H1 (cell line): ENCODE results near the gene RYR3. TPM values are rescaled to one million over a fixed set of nuclear protein-coding genes. Genes with fewer than 3 reads are reported as not detected.

Experiments used
- CTCF ChIA-PET: fragments of 300-600 bp; sonication (Branson Sonifier 250); formaldehyde crosslinking; loops from one replicate; lab custom pipeline; 2021; ENCODE audit not compliant: partially characterized antibody; lab: Charles Lee
- POLR2A ChIA-PET: fragments of 300-600 bp; sonication (Branson Sonifier 250); formaldehyde crosslinking; loops from one replicate; lab custom pipeline; 2021; ENCODE audit warnings: inconsistent platforms; ENCODE audit not compliant: partially characterized antibody; lab: Charles Lee
- DNase-seq, 2 experiments: peaks; one replicate each; pipeline versions ENCODE4 v3.0.0 to v3.0.0-alpha.2; 2010 to 2022; ENCODE audit warnings: low spot score in 2 of 2, low read depth in 1 of 2, mixed read lengths in 1 of 2
- FAIRE-seq: peaks from 2 replicates; lab custom pipeline; 2011; peaks lifted over from hg19 to GRCh38; lab: Jason Lieb, UNC
- H2AFZ ChIP-seq: 2 replicates; pipeline ENCODE4 v1.8.1; 2012; ENCODE audit warnings: low read length, inconsistent platforms
- H2AK5ac ChIP-seq: 2 replicates; pipeline ENCODE4 v1.6.1; 2013; ENCODE audit warnings: low read depth, low read length
- H2BK120ac ChIP-seq: replicated peaks from 2 replicates; pipeline ENCODE3; 2013; ENCODE audit warnings: low read depth, low read length, inconsistent platforms
- H2BK12ac ChIP-seq: 2 replicates; pipeline ENCODE4 v1.6.1; 2013; ENCODE audit warnings: low read depth, low read length
- H2BK15ac ChIP-seq: 2 replicates; pipeline ENCODE4 v1.6.1; 2013; ENCODE audit warnings: low read length
- H2BK20ac ChIP-seq: 2 replicates; pipeline ENCODE4 v1.6.1; 2013; ENCODE audit warnings: low read length
- H2BK5ac ChIP-seq: 2 replicates; pipeline ENCODE4 v1.6.1; 2013; ENCODE audit warnings: low read depth, low read length
- H3K14ac ChIP-seq: 2 replicates; pipeline ENCODE4 v1.6.1; 2013; ENCODE audit warnings: inconsistent platforms; ENCODE audit not compliant: insufficient read length
- H3K18ac ChIP-seq: 2 replicates; pipeline ENCODE4 v1.6.1; 2013; ENCODE audit warnings: low read length; ENCODE audit errors: extremely low read depth
- H3K23ac ChIP-seq: 2 replicates; pipeline ENCODE4 v1.6.1; 2013; ENCODE audit warnings: inconsistent platforms; ENCODE audit not compliant: insufficient read length
- H3K23me2 ChIP-seq: 2 replicates; pipeline ENCODE4 v1.6.1; 2013; ENCODE audit warnings: low read depth, low read length
- H3K27ac ChIP-seq: 2 replicates; pipeline ENCODE4 v1.6.1; 2011; ENCODE audit warnings: low read depth, low read length, inconsistent platforms
- H3K27me3 ChIP-seq, 4 experiments: replicated peaks in 1 of 4; 1 replicate in 1 of 4; 2 replicates in 3 of 4; pipeline versions ENCODE4 v1.6.1 to v1.8.1; 2011 to 2013; ENCODE audit warnings: low read length in 3 of 4, mild to moderate bottlenecking in 3 of 4, inconsistent platforms in 2 of 4, mixed read lengths in 2 of 4, moderate library complexity in 1 of 4; ENCODE audit not compliant: control insufficient read depth in 3 of 4, insufficient read depth in 3 of 4; ENCODE audit errors: extremely low read depth in 1 of 4
- H3K36me3 ChIP-seq, 4 experiments: 2 replicates each; pipeline versions ENCODE4 v1.6.1 to v1.8.1; 2011 to 2013; ENCODE audit warnings: mild to moderate bottlenecking in 4 of 4, low read length in 3 of 4, moderate library complexity in 2 of 4, control low read depth in 1 of 4, inconsistent platforms in 1 of 4; ENCODE audit not compliant: insufficient read depth in 4 of 4, control insufficient read depth in 2 of 4
- H3K4ac ChIP-seq: replicated peaks from 2 replicates; pipeline ENCODE3; 2013; ENCODE audit warnings: low read length, low read depth, mixed read lengths, inconsistent platforms; ENCODE audit not compliant: insufficient read length
- H3K4me1 ChIP-seq, 4 experiments: replicated peaks in 1 of 4; 1 replicate in 1 of 4; 2 replicates in 3 of 4; pipeline versions ENCODE4 v1.6.1 to v1.8.1; 2011 to 2013; ENCODE audit warnings: low read length in 3 of 4, inconsistent platforms in 2 of 4, mixed read lengths in 1 of 4; ENCODE audit not compliant: insufficient read depth in 4 of 4, control insufficient read depth in 3 of 4
- H3K4me2 ChIP-seq, 2 experiments: 2 replicates each; pipeline versions ENCODE4 v1.6.1 to v1.8.1; 2011 to 2013; ENCODE audit warnings: low read depth in 2 of 2, low read length in 2 of 2, control low read depth in 1 of 2, inconsistent platforms in 1 of 2, mild to moderate bottlenecking in 1 of 2; ENCODE audit not compliant: insufficient read depth in 1 of 2
- H3K4me3 ChIP-seq, 4 experiments: fragments of 200-600, 300-600 bp in 1 of 4; sonication (generic), shearing (Covaris generic), sonication (Bioruptor Twin) in 1 of 4; 2 replicates each; pipeline versions ENCODE4 v1.5.1 to v1.8.1; 2011 to 2016; ENCODE audit warnings: low read length in 4 of 4, low read depth in 3 of 4, control low read depth in 2 of 4, inconsistent platforms in 2 of 4, mild to moderate bottlenecking in 2 of 4, mixed read lengths in 1 of 4, moderate library complexity in 1 of 4; ENCODE audit not compliant: insufficient read depth in 2 of 4; ENCODE audit errors: extremely low read depth in 1 of 4
- H3K56ac ChIP-seq: replicated peaks from 2 replicates; pipeline ENCODE3; 2013; ENCODE audit warnings: low read depth, mild to moderate bottlenecking, mixed read lengths, low read length, inconsistent platforms; ENCODE audit not compliant: insufficient read length
- H3K79me1 ChIP-seq: 2 replicates; pipeline ENCODE4 v1.6.1; 2013; ENCODE audit warnings: low read depth, low read length, control low read depth
- H3K79me2 ChIP-seq, 2 experiments: 2 replicates each; pipeline versions ENCODE4 v1.6.1 to v1.8.1; 2012 to 2013; ENCODE audit warnings: low read length in 2 of 2, mild to moderate bottlenecking in 2 of 2, inconsistent platforms in 1 of 2; ENCODE audit not compliant: insufficient read depth in 2 of 2, control insufficient read depth in 1 of 2
- H3K9ac ChIP-seq, 4 experiments: replicated peaks in 1 of 4; 1 replicate in 1 of 4; 2 replicates in 3 of 4; pipeline versions ENCODE4 v1.6.1 to v1.8.1; 2011 to 2013; ENCODE audit warnings: low read depth in 3 of 4, low read length in 3 of 4, control low read depth in 2 of 4, mild to moderate bottlenecking in 2 of 4, moderate library complexity in 2 of 4, inconsistent platforms in 1 of 4; ENCODE audit errors: extremely low read depth in 1 of 4
- H3K9me3 ChIP-seq, 2 experiments: 2 replicates each; pipeline versions ENCODE4 v1.6.1 to v1.8.1; 2012 to 2013; ENCODE audit warnings: mild to moderate bottlenecking in 2 of 2, moderate library complexity in 2 of 2, control low read depth in 1 of 2, inconsistent platforms in 1 of 2, low read depth in 1 of 2, low read length in 1 of 2, mixed read lengths in 1 of 2; ENCODE audit not compliant: insufficient read depth in 2 of 2
- H4K20me1 ChIP-seq, 2 experiments: replicated peaks in 1 of 2; 2 replicates each; pipeline versions ENCODE3 to v1.8.1; 2011 to 2013; ENCODE audit warnings: inconsistent platforms in 2 of 2, low read length in 2 of 2, mild to moderate bottlenecking in 1 of 2; ENCODE audit not compliant: insufficient read depth in 2 of 2, control insufficient read depth in 1 of 2
- H4K5ac ChIP-seq: 2 replicates; pipeline ENCODE4 v1.6.1; 2013; ENCODE audit warnings: low read length, low read depth, mixed read lengths, inconsistent platforms; ENCODE audit not compliant: insufficient read length
- H4K8ac ChIP-seq: 2 replicates; pipeline ENCODE4 v1.8.0; 2013; ENCODE audit warnings: mild to moderate bottlenecking, moderate library complexity, low read length, inconsistent platforms; ENCODE audit not compliant: insufficient read depth; ENCODE audit errors: extremely low read depth
- H4K91ac ChIP-seq: replicated peaks from 2 replicates; pipeline ENCODE3; 2013; ENCODE audit warnings: low read length, mixed read lengths, inconsistent platforms; ENCODE audit not compliant: insufficient read length
- SRF ChIP-seq: IDR thresholded peaks from 2 replicates; pipeline ENCODE4 v1.6.1; 2011; ENCODE audit warnings: mild to moderate bottlenecking, low read depth, low read length, moderate library complexity
- WGBS, 2 experiments: shearing (Covaris generic) in 1 of 2; methylation state at CpG; one replicate each; pipeline versions ENCODE4 v1.1.6 to v1.1.7; 2013 to 2015; ENCODE audit warnings: low lambda C conversion rate in 2 of 2, mixed read lengths in 2 of 2, inconsistent platforms in 1 of 2, low coverage in 1 of 2, missing lambda C conversion rate in 1 of 2; ENCODE audit not compliant: insufficient replicate concordance in 2 of 2, insufficient coverage in 1 of 2, insufficient read length in 1 of 2; ENCODE audit errors: extremely low coverage in 1 of 2, missing lambda C conversion rate in 1 of 2; 5-methylcytosine and 5-hydroxymethylcytosine counted together
- polyA plus RNA-seq, 7 experiments: library from polyadenylated mRNA; depleted of rRNA in 3 of 7; stranded (reverse) in 5 of 7; unstranded in 2 of 7; fragments of >200 nt in 5 of 7; fragments of 200-250 nt in 2 of 7; gene quantifications; 1 replicate in 5 of 7; 2 replicates in 1 of 7; 4 replicates in 1 of 7; pipeline versions ENCODE4 v1.2.1 to v1.2.3, GENCODE V29; 2011 to 2013; ENCODE audit warnings: missing spikeins in 2 of 7, mixed read lengths in 2 of 7
- total RNA-seq: library from RNA; stranded (reverse); fragmentation: NEBNext Ultra II Directional; extraction: Animal tissue kit (Norgen Biotek cat#: 25700); gene quantifications from 2 replicates; pipeline ENCODE4 v1.2.1, GENCODE V29; 2021

RYR3 gene
- total and polyA plus RNA-seq, 2 of the 8 experiments (the other 6 are each of a cell fraction or from before 2014, with no cell fraction given): 0.33 to 3.4 TPM

GRCh38 chr15:33378866-33379480 lies 68.2 kb downstream of the RYR3 start:
- no peak overlapping the region for H2BK120ac ChIP-seq
- no peaks in the 10 kb centered on the region for H3K79me2 ChIP-seq
- H3K4me2 ChIP-seq: no peak overlapping the region
- H3K23ac ChIP-seq: no peak overlapping the region
- DNase-seq (no peak), FAIRE-seq (no peak)
- no peak overlapping the region for H3K27ac ChIP-seq
- no peaks in the 10 kb centered on the region for H3K23me2 ChIP-seq
- no peak overlapping the region for H3K14ac ChIP-seq
- H3K79me1 ChIP-seq: no peaks in the 10 kb centered on the region
- ChIA-PET CTCF (interaction anchor here (1.2 kb wide), 1 partner anchor 20 kb away, joined by 3 read pairs; no protein-coding TSS in a partner anchor), POLR2A (no interaction called here)
- H4K5ac ChIP-seq: no peak overlapping the region
- no peak overlapping the region for H3K56ac ChIP-seq
- no peak overlapping the region for H3K4ac ChIP-seq
- H2AFZ ChIP-seq: no peak overlapping the region
- TF ChIP-seq SRF: no peak
- no peak overlapping the region for H4K8ac ChIP-seq
- no peak overlapping the region for H3K18ac ChIP-seq
- H3K27me3 ChIP-seq: no peaks in the 10 kb centered on the region
- no peaks in the 10 kb centered on the region for H4K20me1 ChIP-seq
- H3K4me1 ChIP-seq: no peaks in the 10 kb centered on the region
- no peak overlapping the region for H2BK15ac ChIP-seq
- 88% methylated on average over 2 of the region's 2 CpGs; no CpG with 5 or more reads in 1 of the 2 experiments for WGBS, 2 experiments
- no peak overlapping the region for H2BK12ac ChIP-seq
- no peak overlapping the region for H2BK5ac ChIP-seq
- H3K9ac ChIP-seq: no peak overlapping the region
- no peak overlapping the region for H3K4me3 ChIP-seq
- H3K36me3 ChIP-seq: no peaks in the 10 kb centered on the region
- H2AK5ac ChIP-seq: no peak overlapping the region
- no peak overlapping the region for H2BK20ac ChIP-seq
- no peak overlapping the region for H4K91ac ChIP-seq
- no peaks in the 10 kb centered on the region for H3K9me3 ChIP-seq
